CD14-positive monocyte (primary cell): ENCODE measurements around the gene OR2AK2. TPM values are rescaled to one million over a fixed set of nuclear protein-coding genes. Genes with fewer than 3 reads are reported as not detected.

Experiments
- DNase-seq, 3 donors: peaks; one replicate each; pipeline ENCODE4 v3.0.0-alpha.2; 2011 to 2022
- H2AFZ ChIP-seq: 2 replicates; pipeline ENCODE4 v1.6.0; 2012; ENCODE audit warnings: mild to moderate bottlenecking, low read depth, low read length, inconsistent platforms; ENCODE audit not compliant: insufficient read depth, poor library complexity, severe bottlenecking
- H3K27ac ChIP-seq, 2 donors: 1 replicate in 1 of 2; 2 replicates in 1 of 2; pipeline ENCODE4 v1.5.1; 2012 to 2013; ENCODE audit warnings: low read length in 2 of 2, control low read depth in 1 of 2, inconsistent platforms in 1 of 2, low read depth in 1 of 2, mild to moderate bottlenecking in 1 of 2
- H3K27me3 ChIP-seq, 2 donors: one replicate each; pipeline versions ENCODE4 v1.6.0 to v1.6.1; 2011 to 2013; ENCODE audit warnings: low read length in 2 of 2; ENCODE audit not compliant: control insufficient read depth in 2 of 2, insufficient read depth in 2 of 2
- H3K36me3 ChIP-seq, 2 donors: replicated peaks in 1 of 2; 1 replicate in 1 of 2; 2 replicates in 1 of 2; pipeline versions ENCODE4 v1.5.1 to v1.6.1; 2012 to 2013; ENCODE audit warnings: low read length in 2 of 2, control low read depth in 1 of 2, inconsistent platforms in 1 of 2, mild to moderate bottlenecking in 1 of 2; ENCODE audit not compliant: insufficient read depth in 2 of 2, control insufficient read depth in 1 of 2
- H3K4me1 ChIP-seq, 2 donors: 1 replicate in 1 of 2; 2 replicates in 1 of 2; pipeline versions ENCODE4 v1.5.1 to v1.6.1; 2012 to 2013; ENCODE audit warnings: low read length in 2 of 2, control low read depth in 1 of 2, inconsistent platforms in 1 of 2, mild to moderate bottlenecking in 1 of 2, moderate library complexity in 1 of 2; ENCODE audit not compliant: insufficient read depth in 2 of 2, control insufficient read depth in 1 of 2
- H3K4me2 ChIP-seq: replicated peaks from 2 replicates; pipeline ENCODE3; 2012; ENCODE audit warnings: low read length, moderate library complexity, mild to moderate bottlenecking; ENCODE audit not compliant: poor library complexity, severe bottlenecking; ENCODE audit errors: extremely low read depth
- H3K4me3 ChIP-seq, 3 experiments: fragments of 200-600 bp in 1 of 3; sonication (generic) in 1 of 3; replicated peaks in 1 of 3; 1 replicate in 2 of 3; 2 replicates in 1 of 3; pipeline ENCODE4 v1.5.1; 2011 to 2013; ENCODE audit warnings: low read length in 3 of 3, mild to moderate bottlenecking in 3 of 3, control low read depth in 2 of 3, low read depth in 2 of 3, inconsistent platforms in 1 of 3, moderate library complexity in 1 of 3
- H3K79me2 ChIP-seq: 2 replicates; pipeline ENCODE4 v1.6.0; 2012; ENCODE audit warnings: mild to moderate bottlenecking, control low read depth, inconsistent platforms, low read length, moderate library complexity; ENCODE audit not compliant: insufficient read depth
- H3K9ac ChIP-seq: 2 replicates; pipeline ENCODE4 v1.6.0; 2017; ENCODE audit warnings: low read length, mild to moderate bottlenecking; ENCODE audit not compliant: insufficient read depth, poor library complexity, severe bottlenecking
- H3K9me3 ChIP-seq, 2 donors: replicated peaks in 1 of 2; 1 replicate in 1 of 2; 2 replicates in 1 of 2; pipeline versions ENCODE4 v1.5.1 to v1.6.1; 2012 to 2013; ENCODE audit warnings: low read length in 2 of 2, control low read depth in 1 of 2; ENCODE audit not compliant: control insufficient read depth in 1 of 2, insufficient read depth in 1 of 2
- H4K20me1 ChIP-seq: 2 replicates; pipeline ENCODE4 v1.6.0; 2012; ENCODE audit warnings: mild to moderate bottlenecking, low read length, control low read depth, moderate library complexity; ENCODE audit not compliant: insufficient read depth
- H3K27ac Mint-ChIP-seq, 7 donors: one replicate each; pipeline ENCODE4 v1.8.0; 2020; ENCODE audit warnings: mild to moderate bottlenecking in 7 of 7, mixed read lengths in 7 of 7, moderate library complexity in 6 of 7, inconsistent platforms in 2 of 7
- H3K27me3 Mint-ChIP-seq, 3 donors: one replicate each; pipeline ENCODE4 v1.8.0; 2021 to 2022; ENCODE audit warnings: low read depth in 3 of 3, mild to moderate bottlenecking in 3 of 3, mixed read lengths in 3 of 3, moderate library complexity in 3 of 3, inconsistent platforms in 1 of 3
- H3K36me3 Mint-ChIP-seq, 2 donors: one replicate each; pipeline ENCODE4 v1.8.0; 2020; ENCODE audit warnings: mixed read lengths in 2 of 2, inconsistent platforms in 1 of 2, mild to moderate bottlenecking in 1 of 2
- H3K4me1 Mint-ChIP-seq: one replicate; pipeline ENCODE4 v1.8.0; 2020; ENCODE audit warnings: mild to moderate bottlenecking, mixed read lengths
- H3K4me3 Mint-ChIP-seq, 2 donors: one replicate each; pipeline ENCODE4 v1.8.0; 2020; ENCODE audit warnings: mild to moderate bottlenecking in 2 of 2, mixed read lengths in 2 of 2, moderate library complexity in 1 of 2
- H3K9me3 Mint-ChIP-seq, 7 donors: one replicate each; pipeline ENCODE4 v1.8.0; 2020 to 2022; ENCODE audit warnings: mixed read lengths in 7 of 7, mild to moderate bottlenecking in 6 of 7, moderate library complexity in 6 of 7, inconsistent platforms in 2 of 7
- CTCF ChIP-seq: fragments of 200-600 bp; IDR thresholded peaks from one replicate; pipeline ENCODE4 v1.8.0; 2022; ENCODE audit warnings: antibody characterized with exemption, mild to moderate bottlenecking
- WGBS: methylation state at CpG from one replicate; pipeline ENCODE4 v1.1.5; 2013; ENCODE audit warnings: missing lambda C conversion rate; ENCODE audit not compliant: insufficient coverage; 5-methylcytosine and 5-hydroxymethylcytosine counted together
- intact Hi-C, 2 donors: fragments of 100-400 bp; cut with micrococcal nuclease; formaldehyde crosslinking; loops; one replicate each; pipeline versions ENCODE4 v1.15.0 to v1.15.1; 2023
- polyA minus RNA-seq: library from RNA; depleted of rRNA, polyadenylated mRNA; stranded (reverse); fragments of >200 nt; gene quantifications from 2 replicates; pipeline ENCODE4 v1.2.3, GENCODE V29; 2012
- polyA plus RNA-seq, 3 donors: library from polyadenylated mRNA; depleted of rRNA in 1 of 3; unstranded in 2 of 3; stranded (reverse) in 1 of 3; fragments of 300-500 nt in 2 of 3; fragments of >200 nt in 1 of 3; fragmentation: Illumina TruSeq in 2 of 3; gene quantifications; 1 replicate in 2 of 3; 2 replicates in 1 of 3; pipeline ENCODE4 v1.2.3, GENCODE V29; 2012 to 2021
- total RNA-seq, 12 experiments: library from RNA in 1 of 12; stranded (reverse) in 1 of 12; fragments of 120-200 nt in 1 of 12; gene quantifications; one replicate each; pipeline ENCODE4 v1.2.4 and lab custom pipeline; 2013 to 2026; ENCODE audit warnings: mixed read lengths in 6 of 12, inconsistent platforms in 1 of 12

The OR2AK2 gene, protein sequence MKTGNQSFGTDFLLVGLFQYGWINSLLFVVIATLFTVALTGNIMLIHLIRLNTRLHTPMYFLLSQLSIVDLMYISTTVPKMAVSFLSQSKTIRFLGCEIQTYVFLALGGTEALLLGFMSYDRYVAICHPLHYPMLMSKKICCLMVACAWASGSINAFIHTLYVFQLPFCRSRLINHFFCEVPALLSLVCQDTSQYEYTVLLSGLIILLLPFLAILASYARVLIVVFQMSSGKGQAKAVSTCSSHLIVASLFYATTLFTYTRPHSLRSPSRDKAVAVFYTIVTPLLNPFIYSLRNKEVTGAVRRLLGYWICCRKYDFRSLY
- total RNA-seq (2013): not detected
- polyA plus RNA-seq (not detected), polyA minus RNA-seq (not detected in 2 replicates), total RNA-seq (lab: John Stamatoyannopoulos, UW) (0 to 0.45 (median 0) reads per million in 11 experiments)

DNA sequence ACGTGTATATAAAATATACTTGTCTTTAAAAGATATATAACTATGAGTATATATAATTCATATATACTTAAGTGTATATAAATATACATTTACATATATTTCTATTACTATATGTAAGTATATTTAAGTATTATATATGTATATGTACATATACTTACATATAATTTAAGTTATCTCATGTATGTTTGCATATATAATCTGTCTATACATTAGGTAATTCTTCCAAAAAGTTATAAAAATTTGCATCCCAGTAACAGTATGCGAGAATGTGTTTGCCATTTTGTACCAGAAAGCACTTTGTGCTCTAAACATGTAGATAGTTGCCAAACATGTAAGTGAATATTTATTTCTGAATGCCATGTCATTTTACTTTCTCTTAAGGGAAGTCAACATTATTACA lies at the start of gene OR2AK2:
OR2AK2 (plus strand) TSS at position 301 of the 400 bp plus-strand sequence. CDS start 144 bp downstream, outside the sequence.
- H3K36me3 ChIP-seq: no peaks in the 10 kb centered on the region
- H3K27ac ChIP-seq: peak within 1 kb of the TSS in 1 of 2 donors; percentile 10
- H3K9me3 ChIP-seq: no peaks in the 10 kb centered on the region
- TF ChIP-seq CTCF: no peak
- H2AFZ ChIP-seq: no peak within 1 kb of the TSS
- H3K79me2 ChIP-seq: no peaks in the 10 kb centered on the region
- no peak for DNase-seq
- intact Hi-C loops: no loop called here
- peaks cover 0 to 7% of the 10 kb centered on the region in 2 donors for H3K4me1 ChIP-seq
- no peaks in the 10 kb centered on the region for H3K27me3 ChIP-seq
- H3K9ac ChIP-seq: no peak within 1 kb of the TSS
- Mint-ChIP-seq H3K9me3 (peaks cover 0 to 7% (median 0%) of the 10 kb centered on the region in 7 donors), H3K4me1 (peaks cover 21% of the 10 kb centered on the region), H3K27me3 (peaks cover 0 to 3% (median 0%) of the 10 kb centered on the region in 3 donors), H3K4me3 (no peak within 1 kb of the TSS), H3K27ac (peak within 1 kb of the TSS in 2 of 7 donors; percentile 58 to 66), H3K36me3 (no peaks in the 10 kb centered on the region)
- no peaks in the 10 kb centered on the region for H4K20me1 ChIP-seq
- H3K4me3 ChIP-seq: no peak within 1 kb of the TSS
- H3K4me2 ChIP-seq: no peak within 1 kb of the TSS
- no CpG with 5 or more reads among the region's 2 CpGs for WGBS

GRCh38 chr1:247919952-247920351 lies 45.1 kb upstream of the OR2AK2 start, which contains the start of gene OR2T8:
Gene OR2T8 (plus strand): TSS chr1:247920252. CDS start chr1:247921018, 766 bp downstream.
- no peaks in the 10 kb centered on the region for H3K36me3 ChIP-seq
- no peaks in the 10 kb centered on the region for H3K27me3 Mint-ChIP-seq
- no peak for DNase-seq

More at GRCh38 chr1:247919952-247920351, 45.1 kb upstream of the OR2AK2 start, which contains the start of gene OR2T8:
- H3K9me3 ChIP-seq: no peaks in the 10 kb centered on the region
- H3K27me3 ChIP-seq: no peaks in the 10 kb centered on the region
- H3K9ac ChIP-seq: no peak within 1 kb of the TSS
- Mint-ChIP-seq H3K9me3 (no peaks in the 10 kb centered on the region), H3K4me3 (no peak within 1 kb of the TSS), H3K27ac (no peak within 1 kb of the TSS), H3K4me1 (no peaks in the 10 kb centered on the region), H3K36me3 (no peaks in the 10 kb centered on the region)
- TF ChIP-seq CTCF: no peak
- no peak within 1 kb of the TSS for H3K27ac ChIP-seq
- no peak within 1 kb of the TSS for H3K4me3 ChIP-seq
- intact Hi-C loops: no loop called here
- no peaks in the 10 kb centered on the region for H4K20me1 ChIP-seq
- H3K4me1 ChIP-seq: no peaks in the 10 kb centered on the region
- H3K79me2 ChIP-seq: no peaks in the 10 kb centered on the region
- H3K4me2 ChIP-seq: no peak within 1 kb of the TSS
- WGBS: no CpG with 5 or more reads among the region's 2 CpGs
- H2AFZ ChIP-seq: no peak within 1 kb of the TSS
